HG03469 (cell line): Measurements from ENCODE around the gene SPATA2.
"Not testable (repeated sequence)": the region's sequence is repeated elsewhere in the genome, so short reads cannot be mapped to it uniquely, and the experiment has no call there.

Source experiments
- ATAC-seq: cut with Tn5 transposase; IDR thresholded peaks from one replicate; pipeline ENCODE4 v1.9.1; 2021; ENCODE audit warnings: mild to moderate bottlenecking, moderate library complexity, moderate number of reproducible peaks; ENCODE audit not compliant: unreplicated experiment

SPATA2 gene

GRCh38 chr20:49861232-49861631 lies 54.1 kb downstream of the SPATA2 start:
- ATAC-seq = not testable (repeated sequence)

- ATAC-seq = no peak
Measured at GRCh38 chr20:49859807-49860206, 55.5 kb downstream of the SPATA2 start.

GRCh38 chr20:49859011-49859410 lies 56.3 kb downstream of the SPATA2 start:
- ATAC-seq = no peak

- no peak for ATAC-seq
Measured at GRCh38 chr20:49858076-49858585, 57.2 kb downstream of the SPATA2 start.

- ATAC-seq = no peak
Measured at GRCh38 chr20:49856904-49857303, 58.4 kb downstream of the SPATA2 start.

- ATAC-seq = no peak
Measured at GRCh38 chr20:49854190-49854875, 61.0 kb downstream of the SPATA2 start.

- ATAC-seq = no peak
Measured at GRCh38 chr20:49853640-49854039, 61.7 kb downstream of the SPATA2 start.
